Measurements from ENCODE around the gene CXCL3.

GRCh38 chr4:74038425-74039314, at the start of gene CXCL3:
- TF ChIP-seq CTCF (IDR thresholded peaks at IDR 0.05) (peak; percentile 46 to 53 (median 50)), POLR2A (IDR thresholded peaks at IDR 0.05) (peak; percentile 24)
